NCI-H1417 treated with DMSO at 0.1 percent for 48 hours (cell line): ENCODE results near the gene CRK.
"Not testable (repeated sequence)": the region's sequence is repeated elsewhere in the genome, so short reads cannot be mapped to it uniquely, and the experiment has no call there.

Source experiments
- DNase-seq: peaks from one replicate; lab custom pipeline; 2025; lab: John Stamatoyannopoulos, UW

Gene CRK

GRCh38 chr17:1467898-1468492, 12.0 kb upstream of the CRK start:
- DNase-seq, result no peak

- DNase-seq, result no peak
These were observed 11.2 kb upstream of the CRK start for GRCh38 chr17:1467258-1467657.

- DNase-seq, result no peak
These were observed 8.2 kb upstream of the CRK start for GRCh38 chr17:1464186-1464585.

GRCh38 chr17:1462164-1463112, 6.4 kb upstream of the CRK start:
- DNase-seq, result no peak

- no peak for DNase-seq
These were observed 5.3 kb upstream of the CRK start for GRCh38 chr17:1461198-1461944.

- no peak for DNase-seq
These were observed 4.2 kb upstream of the CRK start for GRCh38 chr17:1460233-1460632.

- DNase-seq, result no peak
These were observed 688 bp downstream of the CRK start for GRCh38 chr17:1455291-1455796.

GRCh38 chr17:1454541-1454940, 1.5 kb downstream of the CRK start:
- DNase-seq, result no peak

GRCh38 chr17:1453694-1454093, 2.3 kb downstream of the CRK start:
- not testable (repeated sequence) for DNase-seq

GRCh38 chr17:1452836-1453235, 3.2 kb downstream of the CRK start:
- no peak for DNase-seq

- DNase-seq, result not testable (repeated sequence)
These were observed 5.8 kb downstream of the CRK start for GRCh38 chr17:1450261-1450660.

- DNase-seq, result no peak
These were observed 6.5 kb downstream of the CRK start for GRCh38 chr17:1449412-1449967.

- no peak for DNase-seq
These were observed 9.0 kb downstream of the CRK start for GRCh38 chr17:1447052-1447451.

- no peak for DNase-seq
These were observed 9.8 kb downstream of the CRK start for GRCh38 chr17:1446201-1446600.

GRCh38 chr17:1445695-1446094, 10.3 kb downstream of the CRK start:
- DNase-seq, result not testable (repeated sequence)

- DNase-seq, result not testable (repeated sequence)
These were observed 13.3 kb downstream of the CRK start for GRCh38 chr17:1442721-1443120.

- no peak for DNase-seq
These were observed 13.8 kb downstream of the CRK start for GRCh38 chr17:1442187-1442586.

- no peak for DNase-seq
These were observed 15.1 kb downstream of the CRK start for GRCh38 chr17:1440921-1441320.

GRCh38 chr17:1438593-1439083, 17.4 kb downstream of the CRK start:
- no peak for DNase-seq

- DNase-seq, result no peak
These were observed 20.7 kb downstream of the CRK start for GRCh38 chr17:1435326-1435725.

GRCh38 chr17:1434150-1434549, 21.9 kb downstream of the CRK start:
- no peak for DNase-seq

GRCh38 chr17:1431631-1432104, 24.4 kb downstream of the CRK start:
- DNase-seq, result no peak
